Type B pancreatic cell (in vitro differentiated cells): ENCODE measurements around the gene BEST2. TPM values are rescaled to one million over a fixed set of nuclear protein-coding genes. Genes with fewer than 3 reads are reported as not detected.

ENCODE experiments used
- DNase-seq: peaks from one replicate; pipeline ENCODE4 v3.0.0; 2021; ENCODE audit warnings: mixed read lengths; ENCODE audit not compliant: unreplicated experiment; ENCODE audit errors: extremely low spot score
- H3K27ac Mint-ChIP-seq: 2 replicates; pipeline ENCODE4 v1.8.0; 2021; ENCODE audit warnings: mild to moderate bottlenecking, mixed read lengths
- H3K27me3 Mint-ChIP-seq: 2 replicates; pipeline ENCODE4 v1.8.0; 2021; ENCODE audit warnings: mixed read lengths
- H3K36me3 Mint-ChIP-seq: 2 replicates; pipeline ENCODE4 v1.8.0; 2021; ENCODE audit warnings: mixed read lengths
- H3K4me1 Mint-ChIP-seq: one replicate; pipeline ENCODE4 v1.8.0; 2021; ENCODE audit warnings: mixed read lengths; ENCODE audit not compliant: unreplicated experiment
- H3K4me3 Mint-ChIP-seq: 2 replicates; pipeline ENCODE4 v1.8.0; 2021; ENCODE audit warnings: mild to moderate bottlenecking, mixed read lengths
- H3K9me3 Mint-ChIP-seq: 2 replicates; pipeline ENCODE4 v1.8.0; 2021; ENCODE audit warnings: mixed read lengths
- CTCF ChIP-seq: fragments of 200-600 bp; sonication (generic); conservative IDR thresholded peaks from 2 replicates; pipeline ENCODE4 v1.5.0; 2021; ENCODE audit warnings: antibody characterized with exemption, mild to moderate bottlenecking
- total RNA-seq: library from RNA; stranded (reverse); gene quantifications from 2 replicates; pipeline ENCODE4 v1.2.1, GENCODE V29; 2021; ENCODE audit warnings: low replicate concordance

The BEST2 gene
- total RNA-seq, 1 donor from 2014 or later: 0.14 TPM

GRCh38 chr19:12767150-12767549 lies 15.6 kb downstream of the BEST2 start:
- Mint-ChIP-seq H3K36me3 (no peaks in the 10 kb centered on the region), H3K4me3 (no peak overlapping the region)

GRCh38 chr19:12767666-12768065 lies 16.1 kb downstream of the BEST2 start:
- Mint-ChIP-seq H3K27me3 (no peaks in the 10 kb centered on the region), H3K4me1 (no peaks in the 10 kb centered on the region), H3K9me3 (no peaks in the 10 kb centered on the region), H3K4me3 (no peak overlapping the region), H3K36me3 (no peaks in the 10 kb centered on the region), H3K27ac (no peak overlapping the region)
- TF ChIP-seq CTCF: no peak
- no peak for DNase-seq

More at GRCh38 chr19:12767150-12767549, 15.6 kb downstream of the BEST2 start:
- Mint-ChIP-seq H3K4me1 (no peaks in the 10 kb centered on the region), H3K27ac (no peak overlapping the region), H3K9me3 (no peaks in the 10 kb centered on the region), H3K27me3 (no peaks in the 10 kb centered on the region)
- no peak for TF ChIP-seq CTCF
- DNase-seq: no peak

GRCh38 chr19:12769689-12770088 lies 18.1 kb downstream of the BEST2 start:
- DNase-seq: peak; percentile 74
- H3K9me3 Mint-ChIP-seq: no peaks in the 10 kb centered on the region
- H3K27ac Mint-ChIP-seq: peak overlapping the region; percentile 51
- peaks cover 6% of the 10 kb centered on the region for H3K4me1 Mint-ChIP-seq
- no peak for TF ChIP-seq CTCF
- no peaks in the 10 kb centered on the region for H3K27me3 Mint-ChIP-seq
- no peak overlapping the region for H3K4me3 Mint-ChIP-seq
- H3K36me3 Mint-ChIP-seq: no peaks in the 10 kb centered on the region

GRCh38 chr19:12770922-12771321 lies 19.3 kb downstream of the BEST2 start:
- Mint-ChIP-seq H3K27me3 (no peaks in the 10 kb centered on the region), H3K27ac (no peak overlapping the region), H3K4me1 (peaks cover 6% of the 10 kb centered on the region), H3K9me3 (no peaks in the 10 kb centered on the region), H3K4me3 (no peak overlapping the region), H3K36me3 (no peaks in the 10 kb centered on the region)
- TF ChIP-seq CTCF: no peak
- DNase-seq: no peak

- no peak overlapping the region for H3K4me3 Mint-ChIP-seq
- no peak for TF ChIP-seq CTCF
- peaks cover 6% of the 10 kb centered on the region for H3K4me1 Mint-ChIP-seq
- no peaks in the 10 kb centered on the region for H3K9me3 Mint-ChIP-seq
- H3K36me3 Mint-ChIP-seq: no peaks in the 10 kb centered on the region
- H3K27ac Mint-ChIP-seq: no peak overlapping the region
- no peaks in the 10 kb centered on the region for H3K27me3 Mint-ChIP-seq
- DNase-seq: no peak
Measured at GRCh38 chr19:12772323-12772722, 20.7 kb downstream of the BEST2 start.

DNA sequence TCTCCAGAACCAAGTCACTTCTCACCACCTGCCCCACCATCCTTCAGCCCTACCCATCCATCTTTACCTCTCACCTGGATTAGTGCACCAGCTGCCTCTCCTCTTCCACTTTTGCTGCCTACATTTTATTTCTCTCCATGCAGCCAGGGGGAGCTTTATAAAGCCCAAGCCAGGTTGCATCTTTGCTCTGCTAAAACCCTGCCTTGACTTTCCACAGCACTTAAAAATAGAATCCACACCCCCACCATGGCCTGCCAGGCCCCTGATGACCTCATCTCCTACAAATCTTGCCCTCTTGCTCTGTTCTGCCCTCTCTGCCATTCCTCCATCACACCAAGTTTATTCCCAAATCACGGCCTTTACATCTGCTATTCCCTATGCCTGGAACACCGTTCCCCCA lies 22.0 kb downstream of the BEST2 start:
- Mint-ChIP-seq H3K9me3 (no peaks in the 10 kb centered on the region), H3K27me3 (peaks cover 3% of the 10 kb centered on the region), H3K36me3 (no peaks in the 10 kb centered on the region), H3K4me3 (peak overlapping the region; percentile 69), H3K27ac (peak overlapping the region; percentile 39), H3K4me1 (peaks cover 10% of the 10 kb centered on the region)
- no peak for DNase-seq
- no peak for TF ChIP-seq CTCF
